SK-N-SH treated with all-trans-retinoic acid at 6 μM for 48 hours (cell line): ENCODE data around the gene AKAP1.

Source experiments
- ATAC-seq: fragments of 200-7000 bp; cut with Tn5 transposase; 3 replicates; pipeline ENCODE4 v1.9.1; 2020; ENCODE audit warnings: mild to moderate bottlenecking, moderate library complexity
- ARNTL ChIP-seq: fragments of 450-650 bp; formaldehyde crosslinking; IDR thresholded peaks from 2 replicates; pipeline ENCODE4 v1.5.0; 2020; ENCODE audit warnings: low read depth, mild to moderate bottlenecking, moderate library complexity, borderline replicate concordance
- BACH2 ChIP-seq: fragments of 250-450 bp; sonication (Bioruptor Pico); IDR thresholded peaks from 2 replicates; pipeline ENCODE4 v1.9.0; 2021; ENCODE audit warnings: mild to moderate bottlenecking, borderline replicate concordance
- CSDC2 ChIP-seq: fragments of 250-450 bp; sonication (Bioruptor Pico); IDR thresholded peaks from 2 replicates; pipeline ENCODE4 v1.5.0; 2020; ENCODE audit warnings: mild to moderate bottlenecking, moderate library complexity
- ESRRG ChIP-seq: fragments of 250-450 bp; sonication (Bioruptor Pico); IDR thresholded peaks from 2 replicates; pipeline ENCODE4 v1.6.1; 2021; ENCODE audit warnings: mild to moderate bottlenecking
- ISL1 ChIP-seq: fragments of 250-450 bp; sonication (Bioruptor Pico); IDR thresholded peaks from 2 replicates; pipeline ENCODE4 v2.1.2; 2022; ENCODE audit warnings: mild to moderate bottlenecking, moderate library complexity
- OSR1 ChIP-seq: fragments of 250-450 bp; sonication (Bioruptor Pico); IDR thresholded peaks from 2 replicates; pipeline ENCODE4 v1.8.0; 2022; ENCODE audit warnings: moderate library complexity, mild to moderate bottlenecking, inconsistent platforms
- PPARA ChIP-seq: fragments of 250-450 bp; sonication (Bioruptor Pico); IDR thresholded peaks from 2 replicates; pipeline ENCODE4 v1.5.0; 2020; ENCODE audit warnings: mild to moderate bottlenecking, borderline replicate concordance
- SNAI2 ChIP-seq: fragments of 250-450 bp; sonication (Bioruptor Pico); IDR thresholded peaks from 2 replicates; pipeline ENCODE4 v1.5.0; 2020; ENCODE audit warnings: mild to moderate bottlenecking, moderate library complexity
- TCF4 ChIP-seq: fragments of 250-450 bp; sonication (Bioruptor Pico); IDR thresholded peaks from 2 replicates; pipeline ENCODE4 v1.8.0; 2021; ENCODE audit warnings: mild to moderate bottlenecking, moderate library complexity, borderline replicate concordance
- TOX ChIP-seq: fragments of 250-450 bp; sonication (Bioruptor Pico); IDR thresholded peaks from 2 replicates; pipeline ENCODE4 v1.8.0; 2021; ENCODE audit warnings: mild to moderate bottlenecking, moderate library complexity, borderline replicate concordance
- ZC3H10 ChIP-seq: fragments of 250-450 bp; sonication (Bioruptor Pico); IDR thresholded peaks from 2 replicates; pipeline ENCODE4 v1.5.1; 2021; ENCODE audit warnings: mild to moderate bottlenecking, moderate library complexity
- ZFP30 ChIP-seq: fragments of 450-650 bp; formaldehyde crosslinking; IDR thresholded peaks from 2 replicates; pipeline ENCODE4 v1.5.0; 2022; ENCODE audit warnings: mild to moderate bottlenecking, moderate library complexity
- ZNF565 ChIP-seq: fragments of 450-650 bp; formaldehyde crosslinking; conservative IDR thresholded peaks from 2 replicates; pipeline ENCODE4 v1.5.0; 2020; ENCODE audit warnings: low read depth, mild to moderate bottlenecking, moderate library complexity
- ZNF8 ChIP-seq: fragments of 450-650 bp; formaldehyde crosslinking; IDR thresholded peaks from 2 replicates; pipeline ENCODE4 v1.5.0; 2020; ENCODE audit warnings: mild to moderate bottlenecking, moderate library complexity
- TF ChIP-seq, protein P1 (sequence below): fragments of 250-450 bp; sonication (Bioruptor Pico); IDR thresholded peaks from 2 replicates; pipeline ENCODE4 v1.5.0; 2020; ENCODE audit warnings: mild to moderate bottlenecking, moderate library complexity
- TF ChIP-seq, protein P2 (sequence below): fragments of 250-450 bp; sonication (Bioruptor Pico); IDR thresholded peaks from 2 replicates; pipeline ENCODE4 v1.5.1; 2020; ENCODE audit warnings: low read depth, mild to moderate bottlenecking, moderate library complexity
- TF ChIP-seq, protein P3 (sequence below): fragments of 250-450 bp; sonication (Bioruptor Pico); IDR thresholded peaks from 2 replicates; pipeline ENCODE4 v1.8.0; 2021; ENCODE audit warnings: low read depth, mild to moderate bottlenecking, moderate library complexity, borderline replicate concordance
- TF ChIP-seq, protein P4 (sequence below): fragments of 250-450 bp; sonication (Bioruptor Pico); IDR thresholded peaks from 2 replicates; pipeline ENCODE4 v1.5.1; 2021; ENCODE audit warnings: mild to moderate bottlenecking, moderate library complexity

AKAP1 gene

DNA sequence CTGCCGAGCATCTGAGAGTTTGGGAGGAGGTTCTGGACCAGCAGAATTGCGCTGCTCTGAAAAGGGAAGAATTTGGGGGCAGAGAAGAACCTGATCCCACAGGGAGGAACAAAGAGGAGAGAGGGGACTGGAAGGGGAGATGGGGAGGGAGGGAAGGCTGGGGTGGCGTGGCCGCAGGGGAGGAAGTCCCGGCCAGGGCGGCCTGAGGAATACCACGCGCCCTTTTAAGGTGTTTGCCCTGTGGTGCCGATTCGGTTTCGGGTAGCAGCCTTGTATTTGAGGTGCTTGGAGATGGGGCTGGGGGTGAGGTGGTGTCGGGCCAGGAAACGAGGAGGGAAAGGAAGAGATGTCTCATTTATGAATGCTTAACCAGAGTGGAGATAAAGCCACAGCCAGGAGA is 51.3 kb downstream of the AKAP1 start (continued):
- TF ChIP-seq BACH2 (CRISPR knock-in tag) (no peak), TCF4 (no peak)
- TF ChIP-seq, all 23 proteins: peak for 0

DNA sequence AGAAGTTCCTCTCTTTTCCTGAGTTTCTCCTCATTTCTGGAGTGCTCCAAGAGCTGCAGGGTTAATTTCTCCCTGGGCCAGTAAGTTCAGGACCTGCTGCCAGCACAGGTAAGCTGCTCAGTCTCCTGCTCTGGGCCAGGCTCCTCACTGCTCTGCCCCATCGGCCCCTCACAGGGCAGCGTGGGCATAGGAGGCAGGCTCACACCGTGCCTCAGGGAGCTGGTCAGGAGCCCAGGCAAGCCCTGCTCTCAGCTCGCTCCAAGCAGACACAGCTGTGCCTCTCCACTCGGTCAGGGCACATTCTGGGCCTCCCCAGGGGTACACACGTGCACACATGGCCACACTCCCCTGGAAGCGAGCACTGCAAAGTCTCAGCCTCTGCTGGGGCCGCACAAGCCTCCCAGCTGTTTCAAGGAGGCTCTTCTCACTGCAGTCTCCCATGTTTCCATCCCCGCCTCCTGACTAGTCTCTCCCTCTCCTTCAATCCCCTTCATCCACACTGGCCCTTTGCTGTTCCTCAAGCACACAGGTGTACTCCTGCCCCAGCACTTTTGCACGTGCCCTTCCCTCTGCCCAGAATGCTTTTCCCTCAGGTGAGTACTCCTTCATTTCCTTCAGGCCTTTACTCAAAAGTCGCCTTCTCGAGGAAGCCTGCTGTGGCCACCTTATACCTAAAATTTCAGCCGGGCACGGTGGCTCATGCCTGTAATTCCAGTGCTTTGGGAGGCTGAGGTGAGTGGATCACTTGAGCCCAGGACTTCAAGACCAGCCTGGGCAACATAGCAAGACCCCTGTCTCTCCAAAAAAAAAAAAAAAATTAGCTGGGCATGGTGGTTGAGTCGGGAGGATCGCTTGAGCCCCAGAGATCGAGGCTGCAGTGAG is 53.2 kb downstream of the AKAP1 start:
- TF ChIP-seq, protein P1, sequence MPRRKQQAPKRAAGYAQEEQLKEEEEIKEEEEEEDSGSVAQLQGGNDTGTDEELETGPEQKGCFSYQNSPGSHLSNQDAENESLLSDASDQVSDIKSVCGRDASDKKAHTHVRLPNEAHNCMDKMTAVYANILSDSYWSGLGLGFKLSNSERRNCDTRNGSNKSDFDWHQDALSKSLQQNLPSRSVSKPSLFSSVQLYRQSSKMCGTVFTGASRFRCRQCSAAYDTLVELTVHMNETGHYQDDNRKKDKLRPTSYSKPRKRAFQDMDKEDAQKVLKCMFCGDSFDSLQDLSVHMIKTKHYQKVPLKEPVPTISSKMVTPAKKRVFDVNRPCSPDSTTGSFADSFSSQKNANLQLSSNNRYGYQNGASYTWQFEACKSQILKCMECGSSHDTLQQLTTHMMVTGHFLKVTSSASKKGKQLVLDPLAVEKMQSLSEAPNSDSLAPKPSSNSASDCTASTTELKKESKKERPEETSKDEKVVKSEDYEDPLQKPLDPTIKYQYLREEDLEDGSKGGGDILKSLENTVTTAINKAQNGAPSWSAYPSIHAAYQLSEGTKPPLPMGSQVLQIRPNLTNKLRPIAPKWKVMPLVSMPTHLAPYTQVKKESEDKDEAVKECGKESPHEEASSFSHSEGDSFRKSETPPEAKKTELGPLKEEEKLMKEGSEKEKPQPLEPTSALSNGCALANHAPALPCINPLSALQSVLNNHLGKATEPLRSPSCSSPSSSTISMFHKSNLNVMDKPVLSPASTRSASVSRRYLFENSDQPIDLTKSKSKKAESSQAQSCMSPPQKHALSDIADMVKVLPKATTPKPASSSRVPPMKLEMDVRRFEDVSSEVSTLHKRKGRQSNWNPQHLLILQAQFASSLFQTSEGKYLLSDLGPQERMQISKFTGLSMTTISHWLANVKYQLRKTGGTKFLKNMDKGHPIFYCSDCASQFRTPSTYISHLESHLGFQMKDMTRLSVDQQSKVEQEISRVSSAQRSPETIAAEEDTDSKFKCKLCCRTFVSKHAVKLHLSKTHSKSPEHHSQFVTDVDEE, result no peak
- TF ChIP-seq OSR1 (CRISPR knock-in tag) (no peak), ESRRG (CRISPR knock-in tag) (no peak), BACH2 (CRISPR knock-in tag) (no peak), CSDC2 (no peak), ZFP30 (no peak), PPARA (CRISPR knock-in tag) (no peak), SNAI2 (CRISPR knock-in tag) (no peak), ISL1 (CRISPR knock-in tag) (no peak)
- TF ChIP-seq, protein P2, sequence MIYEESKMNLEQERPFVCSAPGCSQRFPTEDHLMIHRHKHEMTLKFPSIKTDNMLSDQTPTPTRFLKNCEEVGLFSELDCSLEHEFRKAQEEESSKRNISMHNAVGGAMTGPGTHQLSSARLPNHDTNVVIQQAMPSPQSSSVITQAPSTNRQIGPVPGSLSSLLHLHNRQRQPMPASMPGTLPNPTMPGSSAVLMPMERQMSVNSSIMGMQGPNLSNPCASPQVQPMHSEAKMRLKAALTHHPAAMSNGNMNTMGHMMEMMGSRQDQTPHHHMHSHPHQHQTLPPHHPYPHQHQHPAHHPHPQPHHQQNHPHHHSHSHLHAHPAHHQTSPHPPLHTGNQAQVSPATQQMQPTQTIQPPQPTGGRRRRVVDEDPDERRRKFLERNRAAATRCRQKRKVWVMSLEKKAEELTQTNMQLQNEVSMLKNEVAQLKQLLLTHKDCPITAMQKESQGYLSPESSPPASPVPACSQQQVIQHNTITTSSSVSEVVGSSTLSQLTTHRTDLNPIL (CRISPR knock-in tag), result no peak
- TF ChIP-seq, protein P3, sequence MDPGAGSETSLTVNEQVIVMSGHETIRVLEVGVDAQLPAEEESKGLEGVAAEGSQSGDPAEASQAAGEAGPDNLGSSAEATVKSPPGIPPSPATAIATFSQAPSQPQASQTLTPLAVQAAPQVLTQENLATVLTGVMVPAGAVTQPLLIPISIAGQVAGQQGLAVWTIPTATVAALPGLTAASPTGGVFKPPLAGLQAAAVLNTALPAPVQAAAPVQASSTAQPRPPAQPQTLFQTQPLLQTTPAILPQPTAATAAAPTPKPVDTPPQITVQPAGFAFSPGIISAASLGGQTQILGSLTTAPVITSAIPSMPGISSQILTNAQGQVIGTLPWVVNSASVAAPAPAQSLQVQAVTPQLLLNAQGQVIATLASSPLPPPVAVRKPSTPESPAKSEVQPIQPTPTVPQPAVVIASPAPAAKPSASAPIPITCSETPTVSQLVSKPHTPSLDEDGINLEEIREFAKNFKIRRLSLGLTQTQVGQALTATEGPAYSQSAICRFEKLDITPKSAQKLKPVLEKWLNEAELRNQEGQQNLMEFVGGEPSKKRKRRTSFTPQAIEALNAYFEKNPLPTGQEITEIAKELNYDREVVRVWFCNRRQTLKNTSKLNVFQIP (CRISPR knock-in tag), result no peak
- 0 out of 3 replicates have a peak, but pooled peaks have one; percentile 20 for ATAC-seq

DNA sequence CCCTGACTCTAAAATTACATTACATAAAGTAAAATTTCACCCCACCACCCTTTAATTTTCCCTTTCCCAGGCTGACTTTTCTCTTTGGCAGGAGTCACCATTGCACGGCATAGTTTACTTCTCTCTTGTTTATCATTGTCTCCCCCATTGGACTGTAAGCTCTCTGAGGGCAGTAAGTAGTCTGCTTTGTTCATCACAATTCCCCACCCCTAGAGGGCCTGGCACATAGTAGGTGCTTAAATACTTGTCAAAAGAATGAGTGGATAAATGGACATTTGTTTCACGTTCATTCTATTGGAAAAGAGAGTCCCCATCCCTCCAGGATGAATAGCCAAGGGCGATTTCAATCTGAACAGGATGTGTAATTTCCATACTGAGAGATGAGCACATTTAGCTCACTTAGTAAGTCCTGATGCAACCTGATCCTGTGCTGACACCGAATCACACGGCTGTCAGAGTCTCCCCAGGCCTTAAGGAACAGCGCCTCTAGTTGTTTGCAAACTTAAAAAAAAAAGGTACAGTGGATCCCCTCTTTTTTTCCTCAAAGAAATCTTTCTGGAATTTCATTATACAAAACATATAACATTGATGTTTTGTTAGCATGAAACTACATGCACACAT is 54.0 kb downstream of the AKAP1 start:
- no peak for ATAC-seq
- TF ChIP-seq, protein P2 (CRISPR knock-in tag), result no peak
- TF ChIP-seq ZFP30 (no peak), ZNF8 (CRISPR knock-in tag) (no peak), TCF4 (no peak), OSR1 (CRISPR knock-in tag) (no peak), ZC3H10 (CRISPR knock-in tag) (no peak), TOX (CRISPR knock-in tag) (no peak), ARNTL (CRISPR knock-in tag) (no peak), BACH2 (CRISPR knock-in tag) (no peak), ZNF565 (CRISPR knock-in tag) (no peak), SNAI2 (CRISPR knock-in tag) (no peak), ESRRG (CRISPR knock-in tag) (no peak)
- TF ChIP-seq, protein P1, result no peak
- TF ChIP-seq, protein P4, sequence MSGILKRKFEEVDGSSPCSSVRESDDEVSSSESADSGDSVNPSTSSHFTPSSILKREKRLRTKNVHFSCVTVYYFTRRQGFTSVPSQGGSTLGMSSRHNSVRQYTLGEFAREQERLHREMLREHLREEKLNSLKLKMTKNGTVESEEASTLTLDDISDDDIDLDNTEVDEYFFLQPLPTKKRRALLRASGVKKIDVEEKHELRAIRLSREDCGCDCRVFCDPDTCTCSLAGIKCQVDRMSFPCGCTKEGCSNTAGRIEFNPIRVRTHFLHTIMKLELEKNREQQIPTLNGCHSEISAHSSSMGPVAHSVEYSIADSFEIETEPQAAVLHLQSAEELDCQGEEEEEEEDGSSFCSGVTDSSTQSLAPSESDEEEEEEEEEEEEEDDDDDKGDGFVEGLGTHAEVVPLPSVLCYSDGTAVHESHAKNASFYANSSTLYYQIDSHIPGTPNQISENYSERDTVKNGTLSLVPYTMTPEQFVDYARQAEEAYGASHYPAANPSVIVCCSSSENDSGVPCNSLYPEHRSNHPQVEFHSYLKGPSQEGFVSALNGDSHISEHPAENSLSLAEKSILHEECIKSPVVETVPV (CRISPR knock-in tag), result no peak
